HG03571 (cell line): ENCODE measurements around the gene UNC13C.
"Not testable (repeated sequence)": the region's sequence is repeated elsewhere in the genome, so short reads cannot be mapped to it uniquely, and the experiment has no call there.

ENCODE experiments used
- ATAC-seq: cut with Tn5 transposase; IDR thresholded peaks from one replicate; pipeline ENCODE4 v1.9.1; 2021; ENCODE audit not compliant: unreplicated experiment

UNC13C gene

GRCh38 chr15:53978253-53978906 lies at the start of gene UNC13C:
Gene UNC13C (plus strand): TSS chr15:53978441. CDS start chr15:54012904, 34,463 bp downstream.
- no peak for ATAC-seq

- no peak for ATAC-seq
Measured at GRCh38 chr15:53936137-53936536, 42.1 kb upstream of the UNC13C start.

GRCh38 chr15:53937632-53938031 lies 40.6 kb upstream of the UNC13C start:
- ATAC-seq = not testable (repeated sequence)

- no peak for ATAC-seq
Measured at GRCh38 chr15:53950572-53950971, 27.7 kb upstream of the UNC13C start.

GRCh38 chr15:53955396-53955795 lies 22.8 kb upstream of the UNC13C start:
- ATAC-seq = no peak

GRCh38 chr15:53962646-53963561 lies 15.3 kb upstream of the UNC13C start:
- no peak for ATAC-seq

GRCh38 chr15:53963801-53964200 lies 14.4 kb upstream of the UNC13C start:
- ATAC-seq = no peak

GRCh38 chr15:53974121-53974520 lies 4.1 kb upstream of the UNC13C start:
- no peak for ATAC-seq

GRCh38 chr15:53974813-53975212 lies 3.4 kb upstream of the UNC13C start:
- no peak for ATAC-seq

GRCh38 chr15:53976844-53977392 lies 1.3 kb upstream of the UNC13C start:
- no peak for ATAC-seq

- no peak for ATAC-seq
Measured at GRCh38 chr15:53979051-53979788, 979 bp downstream of the UNC13C start.

- no peak for ATAC-seq
Measured at GRCh38 chr15:53980021-53980420, 1.8 kb downstream of the UNC13C start.

GRCh38 chr15:53982071-53982680 lies 3.9 kb downstream of the UNC13C start:
- no peak for ATAC-seq

- ATAC-seq = no peak
Measured at GRCh38 chr15:53982876-53983275, 4.6 kb downstream of the UNC13C start.

GRCh38 chr15:53984221-53984620 lies 6.0 kb downstream of the UNC13C start:
- ATAC-seq = no peak

GRCh38 chr15:53985562-53985961 lies 7.3 kb downstream of the UNC13C start:
- no peak for ATAC-seq

- ATAC-seq = no peak
Measured at GRCh38 chr15:53987480-53987879, 9.2 kb downstream of the UNC13C start.

GRCh38 chr15:54007256-54007655 lies 29.0 kb downstream of the UNC13C start:
- ATAC-seq = no peak

GRCh38 chr15:54011656-54012055 lies 33.4 kb downstream of the UNC13C start:
- ATAC-seq = no peak

- no peak for ATAC-seq
Measured at GRCh38 chr15:54014067-54014655, 35.9 kb downstream of the UNC13C start.
